ENCODE measurements around the gene RNF151. TPM values are rescaled to one million over a fixed set of nuclear protein-coding genes. Genes with fewer than 3 reads are reported as not detected.

The RNF151 gene
- total and polyA plus RNA-seq, 2 of the 13 experiments (the other 11 are each of a cell fraction or from before 2014, with no cell fraction given), result not detected

DNA sequence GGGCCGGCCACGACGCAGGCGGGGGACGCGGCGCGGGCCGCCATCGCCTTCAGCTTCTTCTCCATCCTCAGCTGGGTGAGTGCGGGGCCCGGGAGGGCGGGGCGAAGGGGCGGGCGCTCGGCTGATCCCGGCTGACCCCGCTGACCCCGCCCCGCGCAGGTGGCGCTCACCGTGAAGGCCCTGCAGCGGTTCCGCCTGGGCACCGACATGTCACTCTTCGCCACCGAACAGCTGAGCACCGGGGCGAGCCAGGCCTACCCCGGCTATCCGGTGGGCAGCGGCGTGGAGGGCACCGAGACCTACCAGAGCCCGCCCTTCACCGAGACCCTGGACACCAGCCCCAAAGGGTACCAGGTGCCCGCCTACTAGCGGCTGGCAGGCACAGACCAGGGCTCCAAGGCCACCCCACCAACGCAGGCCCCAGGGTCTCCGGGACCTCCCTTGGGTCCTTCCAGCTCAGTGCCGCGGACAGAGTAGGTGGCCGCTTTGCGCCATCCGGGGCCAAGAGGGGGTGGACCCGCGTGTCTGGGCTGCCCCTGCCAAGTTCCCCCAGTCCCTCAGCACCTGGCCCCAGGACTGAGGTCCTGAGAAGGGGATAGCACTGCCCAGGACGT lies 26.2 kb downstream of the RNF151 start (continued):
- TF ChIP-seq, protein P1, sequence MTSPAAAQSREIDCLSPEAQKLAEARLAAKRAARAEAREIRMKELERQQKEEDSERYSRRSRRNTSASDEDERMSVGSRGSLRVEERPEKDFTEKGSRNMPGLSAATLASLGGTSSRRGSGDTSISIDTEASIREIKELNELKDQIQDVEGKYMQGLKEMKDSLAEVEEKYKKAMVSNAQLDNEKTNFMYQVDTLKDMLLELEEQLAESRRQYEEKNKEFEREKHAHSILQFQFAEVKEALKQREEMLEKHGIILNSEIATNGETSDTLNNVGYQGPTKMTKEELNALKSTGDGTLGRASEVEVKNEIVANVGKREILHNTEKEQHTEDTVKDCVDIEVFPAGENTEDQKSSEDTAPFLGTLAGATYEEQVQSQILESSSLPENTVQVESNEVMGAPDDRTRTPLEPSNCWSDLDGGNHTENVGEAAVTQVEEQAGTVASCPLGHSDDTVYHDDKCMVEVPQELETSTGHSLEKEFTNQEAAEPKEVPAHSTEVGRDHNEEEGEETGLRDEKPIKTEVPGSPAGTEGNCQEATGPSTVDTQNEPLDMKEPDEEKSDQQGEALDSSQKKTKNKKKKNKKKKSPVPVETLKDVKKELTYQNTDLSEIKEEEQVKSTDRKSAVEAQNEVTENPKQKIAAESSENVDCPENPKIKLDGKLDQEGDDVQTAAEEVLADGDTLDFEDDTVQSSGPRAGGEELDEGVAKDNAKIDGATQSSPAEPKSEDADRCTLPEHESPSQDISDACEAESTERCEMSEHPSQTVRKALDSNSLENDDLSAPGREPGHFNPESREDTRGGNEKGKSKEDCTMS (CRISPR knock-in tag; conservative IDR thresholded peaks at IDR 0.05), result no peak
- no peak for TF ChIP-seq SRSF9 (IDR thresholded peaks at IDR 0.05; ENCODE audit: borderline replicate concordance, insufficient read depth, low read depth, low read length, poor library complexity, severe bottlenecking)

DNA sequence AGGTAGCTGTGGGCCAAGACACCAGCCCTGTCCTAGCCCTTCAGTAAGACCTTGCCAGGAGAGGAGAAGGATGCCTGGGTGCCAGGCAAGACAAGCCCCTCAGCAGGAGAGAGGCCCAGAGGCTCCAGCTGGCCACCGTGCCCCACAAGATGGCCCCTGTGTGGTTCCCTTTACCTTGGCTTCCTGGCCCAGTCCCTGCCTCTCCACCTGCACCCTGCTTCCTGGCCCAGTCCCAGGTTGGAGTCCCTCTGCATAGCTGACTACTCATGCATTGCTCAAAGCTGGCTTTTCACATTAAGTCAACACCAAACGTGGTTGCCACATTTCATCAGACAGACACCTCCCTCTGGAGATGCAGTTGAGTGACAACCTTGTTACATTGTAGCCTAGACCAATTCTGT lies 27.1 kb downstream of the RNF151 start:
- no peaks in the 10 kb centered on the region for H4K20me1 ChIP-seq (ENCODE audit: insufficient read depth, low read length)
- H3K27ac ChIP-seq (ENCODE audit: extremely low read length, insufficient read depth, low read length), result no peak overlapping the region
- H3K9me3 ChIP-seq (ENCODE audit: low read length), result no peaks in the 10 kb centered on the region
- intact Hi-C loops (cut with micrococcal nuclease; ENCODE audit: unreplicated experiment), result no loop called here
- H3K36me3 ChIP-seq (replicated peaks in 1 of 2; ENCODE audit: control insufficient read depth in 1 of 2, insufficient read depth in 2 of 2, low read length in 2 of 2), result peaks cover 0 to 4% of the 10 kb centered on the region in 2 experiments; a peak in 2 of 5 replicates
- H3K4me3 ChIP-seq (replicated peaks in 1 of 3; ENCODE audit: insufficient read depth in 1 of 3, low read depth in 2 of 3, low read length in 3 of 3), result peak overlapping the region in 1 of 3 experiments; percentile 5; a peak in 1 of 6 replicates
- H3K4me2 ChIP-seq (ENCODE audit: low read depth, low read length), result peak overlapping the region; percentile 34; the same call in 1 of the 2 replicates
- in situ Hi-C loops (cut with HindIII; ENCODE audit: extremely low pct_ligation_motif_present, low pct_unique_long_range_greater_than_20kb), result no loop called here
- peaks cover 0 to 8% of the 10 kb centered on the region in 2 experiments; a peak in 2 of 5 replicates for H3K27me3 ChIP-seq (ENCODE audit: control insufficient read depth in 1 of 2, insufficient read depth in 2 of 2, low read length in 2 of 2)
- DNase-seq (ENCODE audit: low spot score) (peak; percentile 79), ATAC-seq (peak; percentile 68), FAIRE-seq (peak; percentile 82)
- H3K9ac ChIP-seq (ENCODE audit: insufficient read depth, low read depth, low read length), result no peak overlapping the region
- ChIA-PET POLR2A (interaction anchor here (0.8 to 2.6 kb wide), 8 partner anchors 9 to 161 kb away, joined by 3 to 16 read pairs (median 7); partner anchors contain the start of genes GFER, RPS2 and TRAF7), CTCF (ENCODE audit: low intra/inter-chr PET ratio, low total read pairs) (no interaction called here)
- 7% methylated on average over 2 of the region's 2 CpGs for WGBS (ENCODE audit: low lambda C conversion rate)
- H3K79me2 ChIP-seq (ENCODE audit: insufficient read depth, low read length), result no peaks in the 10 kb centered on the region
- BruUV-seq (replicated peaks), result no TSS peak
- H2AFZ ChIP-seq (ENCODE audit: low read length), result no peak overlapping the region
- peaks cover 37% of the 10 kb centered on the region for H3K4me1 ChIP-seq (ENCODE audit: insufficient read depth, low read length)
- TF ChIP-seq PHF20 (CRISPR knock-in tag; IDR thresholded peaks at IDR 0.05), result no peak
- no peak for TF ChIP-seq KDM2A (CRISPR knock-in tag; IDR thresholded peaks at IDR 0.05; ENCODE audit: borderline replicate concordance, low read depth)
- TF ChIP-seq CEBPB (IDR thresholded peaks at IDR 0.05; ENCODE audit: borderline replicate concordance, low read depth, low read length), result peak; percentile 93
- TF ChIP-seq, protein P2, sequence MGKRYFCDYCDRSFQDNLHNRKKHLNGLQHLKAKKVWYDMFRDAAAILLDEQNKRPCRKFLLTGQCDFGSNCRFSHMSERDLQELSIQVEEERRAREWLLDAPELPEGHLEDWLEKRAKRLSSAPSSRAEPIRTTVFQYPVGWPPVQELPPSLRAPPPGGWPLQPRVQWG (CRISPR knock-in tag; IDR thresholded peaks at IDR 0.05; ENCODE audit: borderline replicate concordance, low read depth), result no peak
- TF ChIP-seq, protein P3, sequence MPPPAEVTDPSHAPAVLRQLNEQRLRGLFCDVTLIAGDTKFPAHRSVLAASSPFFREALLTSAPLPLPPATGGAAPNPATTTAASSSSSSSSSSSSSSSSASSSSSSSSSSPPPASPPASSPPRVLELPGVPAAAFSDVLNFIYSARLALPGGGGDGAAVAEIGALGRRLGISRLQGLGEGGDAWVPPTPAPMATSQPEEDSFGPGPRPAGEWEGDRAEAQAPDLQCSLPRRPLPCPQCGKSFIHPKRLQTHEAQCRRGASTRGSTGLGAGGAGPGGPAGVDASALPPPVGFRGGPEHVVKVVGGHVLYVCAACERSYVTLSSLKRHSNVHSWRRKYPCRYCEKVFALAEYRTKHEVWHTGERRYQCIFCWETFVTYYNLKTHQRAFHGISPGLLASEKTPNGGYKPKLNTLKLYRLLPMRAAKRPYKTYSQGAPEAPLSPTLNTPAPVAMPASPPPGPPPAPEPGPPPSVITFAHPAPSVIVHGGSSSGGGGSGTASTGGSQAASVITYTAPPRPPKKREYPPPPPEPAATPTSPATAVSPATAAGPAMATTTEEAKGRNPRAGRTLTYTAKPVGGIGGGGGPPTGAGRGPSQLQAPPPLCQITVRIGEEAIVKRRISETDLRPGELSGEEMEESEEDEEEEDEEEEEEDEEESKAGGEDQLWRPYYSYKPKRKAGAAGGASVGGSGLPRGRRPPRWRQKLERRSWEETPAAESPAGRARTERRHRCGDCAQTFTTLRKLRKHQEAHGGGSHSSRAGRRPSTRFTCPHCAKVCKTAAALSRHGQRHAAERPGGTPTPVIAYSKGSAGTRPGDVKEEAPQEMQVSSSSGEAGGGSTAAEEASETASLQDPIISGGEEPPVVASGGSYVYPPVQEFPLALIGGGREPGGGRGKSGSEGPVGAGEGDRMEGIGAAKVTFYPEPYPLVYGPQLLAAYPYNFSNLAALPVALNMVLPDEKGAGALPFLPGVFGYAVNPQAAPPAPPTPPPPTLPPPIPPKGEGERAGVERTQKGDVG (CRISPR knock-in tag; IDR thresholded peaks at IDR 0.05; ENCODE audit: borderline replicate concordance), result no peak
- TF ChIP-seq MYC (CRISPR knock-in tag; IDR thresholded peaks at IDR 0.05; ENCODE audit: borderline replicate concordance), result no peak
- no peak for TF ChIP-seq ZNF333 (CRISPR knock-in tag; IDR thresholded peaks at IDR 0.05; ENCODE audit: borderline replicate concordance)
- TF ChIP-seq, protein P4, sequence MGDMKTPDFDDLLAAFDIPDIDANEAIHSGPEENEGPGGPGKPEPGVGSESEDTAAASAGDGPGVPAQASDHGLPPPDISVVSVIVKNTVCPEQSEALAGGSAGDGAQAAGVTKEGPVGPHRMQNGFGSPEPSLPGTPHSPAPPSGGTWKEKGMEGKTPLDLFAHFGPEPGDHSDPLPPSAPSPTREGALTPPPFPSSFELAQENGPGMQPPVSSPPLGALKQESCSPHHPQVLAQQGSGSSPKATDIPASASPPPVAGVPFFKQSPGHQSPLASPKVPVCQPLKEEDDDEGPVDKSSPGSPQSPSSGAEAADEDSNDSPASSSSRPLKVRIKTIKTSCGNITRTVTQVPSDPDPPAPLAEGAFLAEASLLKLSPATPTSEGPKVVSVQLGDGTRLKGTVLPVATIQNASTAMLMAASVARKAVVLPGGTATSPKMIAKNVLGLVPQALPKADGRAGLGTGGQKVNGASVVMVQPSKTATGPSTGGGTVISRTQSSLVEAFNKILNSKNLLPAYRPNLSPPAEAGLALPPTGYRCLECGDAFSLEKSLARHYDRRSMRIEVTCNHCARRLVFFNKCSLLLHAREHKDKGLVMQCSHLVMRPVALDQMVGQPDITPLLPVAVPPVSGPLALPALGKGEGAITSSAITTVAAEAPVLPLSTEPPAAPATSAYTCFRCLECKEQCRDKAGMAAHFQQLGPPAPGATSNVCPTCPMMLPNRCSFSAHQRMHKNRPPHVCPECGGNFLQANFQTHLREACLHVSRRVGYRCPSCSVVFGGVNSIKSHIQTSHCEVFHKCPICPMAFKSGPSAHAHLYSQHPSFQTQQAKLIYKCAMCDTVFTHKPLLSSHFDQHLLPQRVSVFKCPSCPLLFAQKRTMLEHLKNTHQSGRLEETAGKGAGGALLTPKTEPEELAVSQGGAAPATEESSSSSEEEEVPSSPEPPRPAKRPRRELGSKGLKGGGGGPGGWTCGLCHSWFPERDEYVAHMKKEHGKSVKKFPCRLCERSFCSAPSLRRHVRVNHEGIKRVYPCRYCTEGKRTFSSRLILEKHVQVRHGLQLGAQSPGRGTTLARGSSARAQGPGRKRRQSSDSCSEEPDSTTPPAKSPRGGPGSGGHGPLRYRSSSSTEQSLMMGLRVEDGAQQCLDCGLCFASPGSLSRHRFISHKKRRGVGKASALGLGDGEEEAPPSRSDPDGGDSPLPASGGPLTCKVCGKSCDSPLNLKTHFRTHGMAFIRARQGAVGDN (CRISPR knock-in tag; IDR thresholded peaks at IDR 0.05), result peak; percentile 81

Measured in HepG2 (cell line).